AG09309 (cell line): ENCODE results near the gene VWA3A.
"Not testable (repeated sequence)": the region's sequence is repeated elsewhere in the genome, so short reads cannot be mapped to it uniquely, and the experiment has no call there.

Experiments used
- DNase-seq: peaks from one replicate; pipeline ENCODE4 v3.0.0-alpha.2; 2010; ENCODE audit warnings: low read depth
- H3K4me3 ChIP-seq: 2 replicates; pipeline ENCODE4 v1.5.1; 2011; ENCODE audit warnings: mild to moderate bottlenecking, low read depth, low read length, moderate library complexity; ENCODE audit not compliant: control insufficient read depth
- CTCF ChIP-seq: IDR thresholded peaks from 2 replicates; pipeline ENCODE4 v1.5.1; 2011; ENCODE audit warnings: mild to moderate bottlenecking, low read depth, low read length, inconsistent platforms; ENCODE audit not compliant: insufficient read depth, control insufficient read depth; ENCODE audit errors: missing control alignments

Gene VWA3A

DNA sequence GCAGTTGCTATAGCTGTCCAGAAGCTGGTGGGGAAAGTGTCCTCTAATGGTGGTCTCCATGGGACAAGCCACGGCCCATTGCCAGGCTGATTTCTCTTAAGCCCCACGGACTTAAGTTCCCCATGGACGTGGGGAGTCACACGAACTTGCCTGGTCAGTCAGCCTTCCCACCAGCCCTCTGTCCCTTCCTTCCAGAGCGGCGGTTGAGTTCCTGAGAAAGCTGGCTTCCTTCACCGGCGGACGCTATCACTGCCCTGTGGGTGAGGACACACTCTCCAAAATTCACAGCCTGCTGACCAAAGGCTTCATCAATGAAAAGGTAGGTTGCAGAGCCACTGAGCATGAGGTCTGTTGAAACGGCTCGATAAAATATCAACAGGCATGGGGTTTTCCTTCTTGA, 60.0 kb downstream of the VWA3A start:
- no peak for TF ChIP-seq CTCF

GRCh38 chr16:22153078-22153477, 60.7 kb downstream of the VWA3A start:
- not testable (repeated sequence) for H3K4me3 ChIP-seq, DNase-seq

More for the DNA sequence above, 60.0 kb downstream of the VWA3A start:
- DNase-seq: no peak
- no peak overlapping the region for H3K4me3 ChIP-seq

DNA sequence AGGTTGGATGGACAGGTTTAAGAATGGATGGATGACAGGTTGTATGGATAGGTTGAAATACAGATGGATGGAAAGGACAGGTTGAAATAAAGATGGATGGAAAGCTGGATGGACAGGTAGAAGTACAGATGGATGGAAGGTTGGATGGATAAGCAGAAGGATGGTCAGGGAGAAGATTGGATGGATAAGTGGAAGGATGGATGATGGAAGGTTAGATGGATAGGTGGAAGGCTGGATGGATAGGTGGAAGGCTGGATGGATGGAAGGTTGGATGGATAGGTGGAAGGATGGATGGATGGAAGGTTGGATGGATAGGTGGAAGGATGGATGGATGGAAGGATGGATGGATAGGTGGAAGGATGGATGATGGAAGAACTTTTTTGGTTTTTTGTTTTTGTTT, 69.1 kb downstream of the VWA3A start:
- DNase-seq: no peak
- H3K4me3 ChIP-seq: no peak overlapping the region
- no peak for TF ChIP-seq CTCF

DNA sequence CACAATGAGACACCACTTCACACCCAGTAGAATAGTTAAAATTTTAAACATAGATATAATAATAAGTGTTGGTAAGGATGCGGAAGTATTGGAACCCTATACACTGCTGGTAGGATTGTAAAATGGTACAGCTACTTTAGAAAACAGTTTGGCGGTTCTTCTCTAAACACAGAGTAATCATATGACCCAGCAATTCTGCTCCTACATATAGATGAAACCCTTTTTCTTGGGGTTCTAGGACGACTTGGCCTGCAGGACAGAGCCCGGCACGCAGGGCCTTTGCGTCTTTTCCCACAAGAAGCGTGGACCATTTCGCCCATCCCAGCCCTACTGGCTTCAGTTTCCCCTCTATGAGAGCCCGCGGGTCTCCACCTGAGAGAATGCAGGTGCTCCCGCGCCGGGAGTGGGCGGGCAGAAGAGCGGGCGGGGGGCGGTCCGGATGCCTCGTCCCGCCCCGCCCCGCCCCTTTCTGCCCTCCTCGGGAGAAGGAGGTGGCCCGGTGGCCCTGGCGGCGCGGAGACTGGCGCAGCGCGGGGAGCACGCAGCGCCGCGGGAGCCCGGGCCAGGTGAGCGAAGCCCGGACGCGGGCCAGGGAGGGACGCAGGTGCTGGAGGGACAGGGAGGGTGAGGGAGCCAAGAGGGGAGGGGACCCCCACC, 69.8 kb downstream of the VWA3A start, which contains the start of gene SDR42E2:
Gene SDR42E2, plus strand, starts transcription at position 508 of the 657 bp plus-strand sequence. CDS start 3,077 bp downstream, outside the sequence.
- no peak for DNase-seq
- no peak for TF ChIP-seq CTCF
- no peak within 1 kb of the TSS for H3K4me3 ChIP-seq

DNA sequence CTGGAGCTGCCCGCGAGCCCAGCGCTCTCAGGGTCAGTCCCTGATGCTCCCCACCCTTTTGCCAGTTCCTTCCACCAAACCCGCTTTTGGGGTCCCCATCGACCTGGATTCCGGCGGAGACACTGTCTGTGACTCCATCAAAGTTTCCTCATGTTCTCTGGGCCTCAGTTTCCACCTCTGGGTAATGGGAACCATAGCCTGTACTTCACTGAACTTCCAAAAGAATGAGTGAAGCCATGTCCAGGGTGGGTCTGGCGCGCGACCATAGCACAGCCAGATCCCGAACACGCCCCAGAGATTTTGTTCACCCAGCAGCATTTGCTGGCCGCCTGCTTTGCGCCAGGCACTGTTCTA, 70.3 kb downstream of the VWA3A start:
- TF ChIP-seq CTCF: no peak
- no peak for DNase-seq
- no peak overlapping the region for H3K4me3 ChIP-seq

- no peak for TF ChIP-seq CTCF
- DNase-seq: no peak
- no peak overlapping the region for H3K4me3 ChIP-seq
Measured at GRCh38 chr16:22163806-22164205, 71.5 kb downstream of the VWA3A start.

DNA sequence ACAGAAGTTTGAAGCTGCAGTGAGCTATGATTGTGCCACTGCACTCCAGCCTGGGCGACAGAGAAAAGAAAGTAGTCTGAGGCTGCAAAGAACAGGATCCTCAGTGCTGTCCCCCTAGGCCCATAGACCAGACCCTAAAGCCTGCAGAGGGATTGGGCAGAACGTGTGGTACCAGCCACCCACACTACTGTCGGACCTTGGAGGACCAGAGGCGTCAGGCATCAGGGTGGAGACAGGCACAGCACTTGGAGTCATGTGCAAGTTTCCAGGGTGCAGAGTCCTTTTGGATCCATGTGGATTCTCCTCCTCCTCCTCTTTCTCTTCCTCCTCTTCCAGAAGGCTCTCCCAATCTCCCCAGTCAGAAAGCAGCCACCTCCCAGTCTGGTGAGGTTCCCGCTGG, 72.1 kb downstream of the VWA3A start:
- DNase-seq: no peak
- no peak overlapping the region for H3K4me3 ChIP-seq
- no peak for TF ChIP-seq CTCF
